C4-2B (cell line): Measurements from ENCODE around the gene NTNG2.

Experiments used
- CTCF ChIP-seq: fragments of 450-650 bp; conservative IDR thresholded peaks from 2 replicates; pipeline ENCODE4 v1.5.1; 2017; ENCODE audit warnings: mild to moderate bottlenecking
- ZFX ChIP-seq: fragments of 450-650 bp; IDR thresholded peaks from 2 replicates; pipeline ENCODE4 v1.6.1; 2017

GRCh38 chr9:132267660-132268059 lies 105.8 kb downstream of the NTNG2 start:
- TF ChIP-seq CTCF = no peak
- no peak for TF ChIP-seq ZFX
